Left ventricle myocardium inferior (tissue), 1 donor: ENCODE measurements around the gene CLEC4A. TPM values are rescaled to one million over a fixed set of nuclear protein-coding genes. Genes with fewer than 3 reads are reported as not detected.
"Not testable (repeated sequence)": the region's sequence is repeated elsewhere in the genome, so short reads cannot be mapped to it uniquely, and the experiment has no call there.

Experiments used
- DNase-seq: peaks from one replicate; pipeline ENCODE4 v3.0.0-alpha.2; 2020
- H3K27ac ChIP-seq: fragments of 200-600 bp; replicated peaks from 2 replicates; pipeline ENCODE4 v1.8.0; 2021
- H3K27me3 ChIP-seq: fragments of 200-600 bp; 2 replicates; pipeline ENCODE4 v1.8.0; 2021; ENCODE audit warnings: low read depth
- H3K36me3 ChIP-seq: fragments of 200-600 bp; 2 replicates; pipeline ENCODE4 v1.8.0; 2021
- H3K4me1 ChIP-seq: fragments of 200-600 bp; 2 replicates; pipeline ENCODE4 v1.8.0; 2021
- H3K4me3 ChIP-seq: fragments of 200-600 bp; 2 replicates; pipeline ENCODE4 v1.8.0; 2021; ENCODE audit warnings: mild to moderate bottlenecking, moderate library complexity
- H3K9me3 ChIP-seq: fragments of 200-600 bp; replicated peaks from 2 replicates; pipeline ENCODE4 v1.8.0; 2021
- intact Hi-C: fragments of 100-400 bp; cut with micrococcal nuclease; formaldehyde crosslinking; loops from one replicate; pipeline ENCODE4 v1.11.0; 2022
- total RNA-seq: library from RNA; stranded (reverse); fragmentation: NEBNext Ultra II Directional; extraction: Animal tissue kit (Norgen Biotek cat#: 25700); gene quantifications from one replicate; pipeline ENCODE4 v1.2.1, GENCODE V29; 2021
- TF ChIP-seq, protein P1 (sequence below): fragments of 200-600 bp; IDR thresholded peaks from 2 replicates; pipeline ENCODE4 v1.8.0; 2021; ENCODE audit warnings: antibody characterized with exemption, mild to moderate bottlenecking, borderline replicate concordance
- donor health status: DM: no; HTN: yes; CAD: no; lungs with severe emphysema.

The CLEC4A gene
- total RNA-seq, 1 donor from 2014 or later, result 1.5 TPM

DNA sequence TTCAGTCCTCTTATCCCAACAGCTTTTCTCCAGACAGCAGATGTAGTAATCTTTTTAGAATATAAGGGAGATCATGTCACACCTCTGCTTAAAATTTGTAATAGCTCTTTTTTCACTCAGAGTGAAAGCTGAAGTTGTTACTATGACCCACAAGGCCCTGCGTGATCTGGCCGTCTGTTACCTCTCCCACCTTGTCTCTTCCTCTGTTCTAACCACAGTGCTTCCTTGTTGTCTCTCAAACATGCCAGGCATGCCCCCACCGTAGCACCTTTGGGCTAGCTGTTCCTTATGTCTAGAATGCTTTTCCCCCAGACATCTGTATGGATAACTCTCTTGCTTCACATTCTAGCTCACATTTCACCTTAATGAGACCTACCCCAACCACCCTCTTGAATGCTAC is 34.8 kb upstream of the CLEC4A start:
- Histone ChIP-seq H3K9me3 (no peaks in the 10 kb centered on the region), H3K27ac (no peak overlapping the region), H3K27me3 (no peaks in the 10 kb centered on the region), H3K4me3 (no peak overlapping the region), H3K36me3 (peaks cover 46% of the 10 kb centered on the region), H3K4me1 (peaks cover 21% of the 10 kb centered on the region)
- intact Hi-C loops, result no loop called here
- TF ChIP-seq, protein P1, sequence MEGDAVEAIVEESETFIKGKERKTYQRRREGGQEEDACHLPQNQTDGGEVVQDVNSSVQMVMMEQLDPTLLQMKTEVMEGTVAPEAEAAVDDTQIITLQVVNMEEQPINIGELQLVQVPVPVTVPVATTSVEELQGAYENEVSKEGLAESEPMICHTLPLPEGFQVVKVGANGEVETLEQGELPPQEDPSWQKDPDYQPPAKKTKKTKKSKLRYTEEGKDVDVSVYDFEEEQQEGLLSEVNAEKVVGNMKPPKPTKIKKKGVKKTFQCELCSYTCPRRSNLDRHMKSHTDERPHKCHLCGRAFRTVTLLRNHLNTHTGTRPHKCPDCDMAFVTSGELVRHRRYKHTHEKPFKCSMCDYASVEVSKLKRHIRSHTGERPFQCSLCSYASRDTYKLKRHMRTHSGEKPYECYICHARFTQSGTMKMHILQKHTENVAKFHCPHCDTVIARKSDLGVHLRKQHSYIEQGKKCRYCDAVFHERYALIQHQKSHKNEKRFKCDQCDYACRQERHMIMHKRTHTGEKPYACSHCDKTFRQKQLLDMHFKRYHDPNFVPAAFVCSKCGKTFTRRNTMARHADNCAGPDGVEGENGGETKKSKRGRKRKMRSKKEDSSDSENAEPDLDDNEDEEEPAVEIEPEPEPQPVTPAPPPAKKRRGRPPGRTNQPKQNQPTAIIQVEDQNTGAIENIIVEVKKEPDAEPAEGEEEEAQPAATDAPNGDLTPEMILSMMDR, result no peak
- DNase-seq, result no peak

DNA sequence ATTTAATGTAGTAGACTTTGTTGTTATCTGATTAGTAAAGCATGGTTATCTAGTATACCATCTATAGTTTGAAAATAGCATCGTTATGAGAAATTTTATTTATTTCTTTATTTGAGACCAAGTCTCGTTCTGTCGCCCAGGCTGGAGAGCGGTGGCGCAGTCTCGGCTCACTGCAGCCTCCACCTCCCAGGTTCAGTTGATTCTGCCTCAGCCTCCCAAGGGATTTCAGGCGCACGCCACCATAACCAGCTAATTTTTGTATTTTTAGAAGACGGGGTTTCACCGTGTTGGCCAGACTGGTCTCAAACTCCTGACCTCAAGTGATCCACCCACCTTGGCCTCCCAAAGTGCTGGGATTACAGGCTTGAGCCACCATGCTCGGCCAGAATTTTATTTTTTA is 34.1 kb upstream of the CLEC4A start:
- intact Hi-C loops, result not testable (repeated sequence)

DNA sequence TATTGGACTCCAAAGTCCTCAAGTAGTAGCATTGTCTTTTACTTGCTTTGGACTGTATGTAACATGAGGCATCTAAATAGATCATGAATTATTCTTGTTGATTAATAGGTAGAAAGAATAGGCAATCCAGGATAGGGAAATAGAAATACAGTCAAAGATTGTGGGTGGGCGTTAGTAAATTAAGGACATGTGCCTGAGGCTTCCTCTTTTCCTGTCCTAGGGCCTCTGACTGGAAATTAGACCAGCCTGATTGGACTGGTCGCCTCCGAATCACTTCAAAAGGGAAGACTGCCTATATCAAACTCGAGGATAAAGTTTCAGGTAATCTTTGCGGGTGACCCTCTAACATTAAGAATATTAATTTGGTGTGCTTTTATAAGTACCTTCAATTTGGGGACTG is 33.7 kb upstream of the CLEC4A start:
- TF ChIP-seq, protein P1, result no peak
- DNase-seq, result no peak
- H3K27me3 ChIP-seq, result no peaks in the 10 kb centered on the region
- no peak overlapping the region for H3K27ac ChIP-seq
- H3K36me3 ChIP-seq, result peaks cover 57% of the 10 kb centered on the region
- H3K4me3 ChIP-seq, result no peak overlapping the region
- peaks cover 9% of the 10 kb centered on the region for H3K4me1 ChIP-seq
- intact Hi-C loops, result no loop called here
- no peaks in the 10 kb centered on the region for H3K9me3 ChIP-seq

More for the DNA sequence above, 34.1 kb upstream of the CLEC4A start:
- H3K9me3 ChIP-seq, DNase-seq, H3K27me3 ChIP-seq, H3K4me3 ChIP-seq, H3K27ac ChIP-seq: not testable (repeated sequence)
- Histone ChIP-seq H3K36me3 (peaks cover 53% of the 10 kb centered on the region), H3K4me1 (peaks cover 14% of the 10 kb centered on the region)

DNA sequence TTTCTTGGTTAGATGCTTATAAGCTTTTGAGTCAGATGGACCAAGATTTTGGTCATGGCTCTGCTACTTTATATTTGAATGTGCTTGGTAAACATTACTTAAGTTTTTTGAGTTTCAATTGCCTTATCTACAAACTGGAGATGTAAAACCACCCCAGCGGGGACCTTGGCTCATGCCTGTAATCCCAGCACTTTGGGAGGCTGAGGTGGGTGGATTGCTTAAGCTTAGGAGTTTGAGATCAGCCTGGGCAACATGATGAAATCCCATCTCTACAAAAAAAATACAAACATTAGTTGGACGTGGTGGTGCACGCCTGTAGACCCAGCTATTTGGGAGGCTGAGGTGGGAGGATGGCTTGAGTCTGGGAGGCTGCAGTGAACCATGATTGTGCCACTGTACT is 30.1 kb upstream of the CLEC4A start:
- Histone ChIP-seq H3K27me3 (no peaks in the 10 kb centered on the region), H3K27ac (no peak overlapping the region), H3K36me3 (peaks cover 82% of the 10 kb centered on the region), H3K4me1 (no peaks in the 10 kb centered on the region), H3K4me3 (no peak overlapping the region), H3K9me3 (no peaks in the 10 kb centered on the region)
- TF ChIP-seq, protein P1, result no peak
- DNase-seq, result no peak
- intact Hi-C loops, result no loop called here

DNA sequence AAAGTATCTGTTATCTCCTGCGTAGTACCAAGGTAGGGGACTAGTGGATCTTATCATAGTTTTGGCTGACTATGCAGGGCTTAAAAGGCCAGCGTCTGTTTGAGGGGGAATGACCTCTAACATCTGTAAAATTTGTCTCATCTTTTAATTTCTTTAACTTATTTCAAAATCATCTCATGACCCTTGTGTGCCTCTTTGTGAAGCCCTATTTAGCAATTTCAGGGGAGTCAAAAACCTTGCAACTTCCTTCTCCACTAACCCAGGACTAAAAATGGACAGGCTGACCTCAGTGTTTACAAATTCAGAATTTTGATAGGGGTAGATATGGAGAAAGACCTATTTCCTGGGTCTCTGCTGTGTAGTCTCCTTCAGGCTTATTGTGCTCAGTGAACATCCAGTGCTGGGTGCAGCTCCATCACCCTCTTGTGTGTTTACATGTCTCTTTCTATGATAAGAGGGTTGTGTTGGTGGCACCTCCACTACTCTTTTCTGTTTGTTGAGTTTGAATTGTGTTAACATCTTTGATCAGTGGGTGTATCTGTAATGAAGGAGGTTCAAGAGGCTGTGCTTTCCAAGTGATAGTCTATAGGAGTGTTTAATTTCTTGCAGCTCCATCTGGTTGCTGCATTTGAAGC is 27.0 kb upstream of the CLEC4A start:
- Histone ChIP-seq H3K4me3 (no peak overlapping the region), H3K36me3 (peaks cover 91% of the 10 kb centered on the region), H3K9me3 (no peaks in the 10 kb centered on the region), H3K4me1 (no peaks in the 10 kb centered on the region), H3K27ac (no peak overlapping the region), H3K27me3 (no peaks in the 10 kb centered on the region)
- TF ChIP-seq, protein P1, result no peak
- DNase-seq, result no peak
- intact Hi-C loops, result no loop called here

DNA sequence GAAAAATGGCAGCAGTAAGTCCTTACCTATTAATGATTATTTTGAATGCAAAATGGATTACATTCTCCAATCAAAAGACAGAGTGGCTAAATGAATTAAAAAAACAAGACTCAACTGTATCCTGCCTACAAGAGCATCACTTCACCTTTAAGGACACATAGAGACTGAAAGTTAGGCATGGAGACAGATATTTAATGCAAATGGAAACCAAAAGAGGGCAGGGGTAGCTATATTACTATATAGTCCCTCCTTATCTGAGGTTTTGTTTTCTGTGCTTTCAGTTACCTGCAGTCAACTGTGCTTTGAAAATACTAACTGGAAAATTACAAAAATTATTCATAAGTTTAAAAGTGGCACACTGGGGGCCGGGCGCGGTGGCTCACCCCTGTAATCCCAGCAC is 24.2 kb upstream of the CLEC4A start:
- Histone ChIP-seq H3K36me3 (peaks cover 68% of the 10 kb centered on the region), H3K4me3 (no peak overlapping the region)

More for the DNA sequence above, 24.2 kb upstream of the CLEC4A start:
- no peak overlapping the region for H3K27ac ChIP-seq
- no peaks in the 10 kb centered on the region for H3K27me3 ChIP-seq
- no peak for DNase-seq
- intact Hi-C loops, result no loop called here
- TF ChIP-seq, protein P1, result no peak
- peaks cover 7% of the 10 kb centered on the region for H3K9me3 ChIP-seq
- H3K4me1 ChIP-seq, result no peaks in the 10 kb centered on the region
